NCI-H1105 (cell line): ENCODE measurements around the gene FAM81B.

Experiments
- DNase-seq: peaks from one replicate; lab custom pipeline; 2025; lab: John Stamatoyannopoulos, UW

FAM81B gene

DNA sequence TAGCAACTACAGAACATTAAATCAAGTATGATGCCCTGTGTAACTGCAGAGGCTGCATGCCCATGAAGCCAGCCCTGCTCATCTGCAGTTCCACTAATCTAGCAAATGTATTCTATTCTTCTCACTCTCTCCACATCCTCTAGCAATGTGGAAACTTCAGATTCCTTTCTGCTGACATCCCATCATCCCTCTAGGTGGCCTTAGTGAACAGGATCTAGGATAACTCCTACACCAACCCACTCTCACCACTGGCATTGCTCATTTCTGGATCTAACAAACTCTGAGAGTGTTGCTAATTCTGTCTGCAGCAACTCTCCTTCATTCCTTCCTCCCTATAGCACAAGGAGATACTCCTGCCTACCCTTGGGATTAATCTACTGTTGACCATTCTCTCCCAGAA lies 80.8 kb downstream of the FAM81B start:
- DNase-seq = no peak

DNA sequence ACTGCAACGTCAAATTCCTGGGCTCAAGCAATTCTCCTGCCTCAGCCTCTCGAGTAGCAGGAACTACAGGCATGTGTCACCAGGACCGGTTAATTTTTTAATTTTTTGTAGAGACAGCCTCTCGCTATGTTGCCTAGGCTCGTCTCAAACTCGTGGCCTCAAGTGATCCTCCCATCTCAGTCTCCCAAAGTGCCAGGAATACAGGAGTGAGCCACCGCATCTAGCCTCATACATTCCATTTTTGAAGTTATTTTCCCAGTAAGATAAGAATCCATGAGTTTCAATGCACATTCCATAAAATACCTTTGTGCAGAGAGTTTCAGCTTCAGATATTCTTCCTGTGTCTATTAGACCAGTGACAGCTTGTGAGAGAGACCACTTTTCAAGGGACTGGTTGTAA lies 93.3 kb downstream of the FAM81B start:
- DNase-seq = no peak

DNA sequence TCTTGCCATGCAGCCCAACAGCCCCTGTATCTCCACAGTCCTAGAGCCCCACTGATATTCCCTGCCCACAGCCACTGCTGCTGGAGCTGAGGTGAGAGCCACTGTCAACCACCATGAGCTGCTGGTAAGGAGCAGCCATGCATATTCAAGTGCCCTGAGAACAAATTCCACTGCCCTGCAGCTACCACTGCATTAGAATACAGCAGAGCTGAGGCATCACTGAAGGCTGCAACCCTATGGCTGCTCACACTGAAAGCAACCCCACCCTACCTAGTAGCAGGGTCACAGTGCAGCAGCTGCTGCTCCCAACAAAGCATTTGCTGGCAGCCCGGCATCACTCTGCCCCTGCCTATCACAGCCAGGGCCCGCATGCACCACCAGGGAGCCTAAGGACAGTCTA lies 95.0 kb downstream of the FAM81B start:
- no peak for DNase-seq

GRCh38 chr5:95487880-95488279 lies 96.7 kb downstream of the FAM81B start:
- DNase-seq = no peak
